HCT116 (cell line): Measurements from ENCODE around the gene NPTX1. TPM values are rescaled to one million over a fixed set of nuclear protein-coding genes. Genes with fewer than 3 reads are reported as not detected.

Experiments used
- ATAC-seq: fragments of 200-7000 bp; cut with Tn5 transposase; 2 replicates; pipeline ENCODE4 v1.9.1; 2020; ENCODE audit warnings: mild to moderate bottlenecking, moderate library complexity
- BruUV-seq: library from RNA; stranded (reverse); fragments of 400-500 nt; replicated peaks from 2 replicates; lab custom pipeline; 2021; lab: Mats Ljungman, UMichigan
- CTCF ChIA-PET: fragments of 300-600 bp; sonication (Branson Sonifier 250); formaldehyde crosslinking; loops from one replicate; lab custom pipeline; 2021; ENCODE audit warnings: antibody characterized with exemption; lab: Charles Lee
- POLR2A ChIA-PET: fragments of 300-600, 350-600 bp; sonication (Branson Sonifier 250); formaldehyde crosslinking; loops from one replicate; lab custom pipeline; 2021; ENCODE audit warnings: antibody characterized with exemption; lab: Charles Lee
- RAD21 ChIA-PET, 2 experiments: fragments of 300-600 bp; sonication (Branson Sonifier 250); formaldehyde crosslinking; loops; one replicate each; lab custom pipeline; 2023; ENCODE audit warnings: low total read pairs in 2 of 2; ENCODE audit not compliant: uncharacterized antibody in 2 of 2, unreplicated experiment in 2 of 2, low non-redundant PET in 1 of 2; lab: Charles Lee
- DNase-seq: peaks from one replicate; pipeline ENCODE4 v3.0.0-alpha.2; 2010; ENCODE audit warnings: low read depth, low spot score
- H2AFZ ChIP-seq: fragments of 200-600 bp; shearing (Covaris generic), sonication (generic); 2 replicates; pipeline ENCODE4 v1.6.1; 2017; ENCODE audit warnings: low read depth, mixed run types, mixed read lengths, antibody characterized with exemption, low read length; ENCODE audit not compliant: poor library complexity, severe bottlenecking
- H3K27ac ChIP-seq: 2 replicates; pipeline ENCODE4 v1.5.1; 2012; ENCODE audit warnings: low read depth, low read length
- H3K27me3 ChIP-seq: fragments of 200-600 bp; sonication (generic); 2 replicates; pipeline ENCODE4 v1.6.1; 2016; ENCODE audit warnings: mixed run types, low read length, mixed read lengths; ENCODE audit not compliant: insufficient read depth
- H3K36me3 ChIP-seq, 2 experiments: fragments of 200-500 bp in 1 of 2; fragments of 200-600 bp in 1 of 2; sonication (Bioruptor generic) in 1 of 2; sonication (generic) in 1 of 2; 2 replicates each; pipeline versions ENCODE4 v1.5.1 to v1.6.1; 2014 to 2016; ENCODE audit warnings: low read length in 2 of 2, inconsistent platforms in 1 of 2, mixed read lengths in 1 of 2, mixed run types in 1 of 2; ENCODE audit not compliant: insufficient read depth in 2 of 2, control insufficient read depth in 1 of 2
- H3K4me1 ChIP-seq, 2 experiments: fragments of 200-600 bp in 1 of 2; sonication (generic) in 1 of 2; 2 replicates each; pipeline versions ENCODE4 v1.5.1 to v1.6.1; 2012 to 2017; ENCODE audit warnings: low read length in 2 of 2, inconsistent platforms in 1 of 2, mild to moderate bottlenecking in 1 of 2, mixed read lengths in 1 of 2, mixed run types in 1 of 2, moderate library complexity in 1 of 2; ENCODE audit not compliant: insufficient read depth in 2 of 2, control insufficient read depth in 1 of 2
- H3K4me2 ChIP-seq: fragments of 200-600 bp; sonication (generic); 2 replicates; pipeline ENCODE4 v1.6.1; 2017; ENCODE audit warnings: mixed run types, low read length, mixed read lengths
- H3K4me3 ChIP-seq, 2 experiments: fragments of 200-600 bp in 1 of 2; sonication (generic) in 1 of 2; replicated peaks in 1 of 2; 2 replicates each; pipeline ENCODE4 v1.5.1; 2011 to 2016; ENCODE audit warnings: low read length in 2 of 2, control low read depth in 1 of 2, low read depth in 1 of 2, mild to moderate bottlenecking in 1 of 2, mixed read lengths in 1 of 2, mixed run types in 1 of 2
- H3K79me2 ChIP-seq: fragments of 200-600 bp; sonication (generic); 2 replicates; pipeline ENCODE4 v1.6.1; 2017; ENCODE audit warnings: mild to moderate bottlenecking, mixed run types, low read length, moderate library complexity, mixed read lengths; ENCODE audit not compliant: insufficient read depth
- H3K9ac ChIP-seq: fragments of 200-600 bp; sonication (generic); 2 replicates; pipeline ENCODE4 v1.6.1; 2016; ENCODE audit warnings: low read length, mixed read lengths
- H3K9me2 ChIP-seq: fragments of 200-600 bp; sonication (generic), shearing (Covaris generic); 2 replicates; pipeline ENCODE4 v1.6.1; 2017; ENCODE audit warnings: mixed run types, mild to moderate bottlenecking, moderate library complexity; ENCODE audit not compliant: insufficient read depth
- H3K9me3 ChIP-seq, 2 experiments: fragments of 200-500 bp in 1 of 2; fragments of 200-600 bp in 1 of 2; sonication (Bioruptor generic) in 1 of 2; sonication (generic) in 1 of 2; 2 replicates each; pipeline ENCODE4 v1.6.1; 2014 to 2017; ENCODE audit warnings: low read length in 2 of 2, mixed read lengths in 2 of 2, inconsistent platforms in 1 of 2, low read depth in 1 of 2, mild to moderate bottlenecking in 1 of 2, mixed run types in 1 of 2, moderate library complexity in 1 of 2; ENCODE audit not compliant: control insufficient read depth in 1 of 2, insufficient read depth in 1 of 2
- H4K20me1 ChIP-seq: fragments of 200-600 bp; sonication (generic), shearing (Covaris generic); 2 replicates; pipeline ENCODE4 v1.6.1; 2017; ENCODE audit warnings: mixed run types, mild to moderate bottlenecking, moderate library complexity; ENCODE audit not compliant: insufficient read depth
- EZH2phosphoT487 ChIP-seq: fragments of 200-600 bp; IDR thresholded peaks from 2 replicates; pipeline ENCODE4 v1.6.1; 2018; ENCODE audit warnings: antibody characterized with exemption, borderline replicate concordance
- FOSL1 ChIP-seq: IDR thresholded peaks from 2 replicates; pipeline ENCODE4 v1.6.1; 2012; ENCODE audit warnings: low read depth
- ZNF274 ChIP-seq: fragments of 200-500 bp; sonication (Bioruptor generic); IDR thresholded peaks from 2 replicates; pipeline ENCODE4 v1.6.1; 2014; ENCODE audit warnings: mild to moderate bottlenecking, low read depth, low read length, inconsistent platforms
- intact Hi-C: fragments of 100-400 bp; cut with micrococcal nuclease; formaldehyde crosslinking; loops from 2 replicates; pipeline ENCODE4 v1.10.0; 2022
- total RNA-seq: library from RNA; stranded (reverse); gene quantifications from one replicate; pipeline ENCODE4 v1.2.1, GENCODE V29; 2021; ENCODE audit not compliant: unreplicated experiment

Gene NPTX1
- total RNA-seq, 1 experiment from 2014 or later = 0.15 TPM

DNA sequence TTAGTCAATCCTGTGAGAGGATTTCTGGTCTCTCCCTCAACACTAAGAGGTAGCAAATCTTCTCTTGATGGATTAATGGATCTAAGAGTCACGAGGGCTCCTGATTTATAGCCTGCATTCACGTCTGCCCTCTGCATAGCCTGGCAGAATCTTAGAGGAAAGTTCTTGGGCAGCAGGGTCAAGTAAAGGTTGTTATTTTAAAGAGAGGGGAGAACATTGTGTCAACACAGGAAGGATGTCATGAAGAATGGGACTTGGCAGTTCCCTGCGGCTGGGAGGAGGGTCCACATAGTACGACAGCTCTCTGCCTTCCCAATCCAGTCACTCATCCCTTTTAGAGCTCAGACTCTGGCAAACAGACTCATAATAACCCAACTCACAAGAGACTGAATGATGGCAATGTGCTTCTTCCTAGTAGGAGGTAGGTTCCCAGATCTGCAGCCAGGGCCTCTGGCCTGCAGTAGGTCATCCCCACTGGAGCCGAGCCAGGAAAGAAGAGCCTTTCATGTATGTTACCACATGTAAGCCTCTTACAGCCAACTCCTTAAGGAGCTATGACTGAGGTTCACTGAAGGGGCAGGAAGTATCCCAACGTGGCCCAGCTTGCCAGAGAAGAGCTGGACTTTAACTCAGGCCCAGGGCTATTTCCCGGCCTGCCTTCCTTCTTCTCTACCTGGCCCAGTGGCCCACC, 42.8 kb upstream of the NPTX1 start:
- no peaks in the 10 kb centered on the region for H3K27me3 ChIP-seq
- H3K79me2 ChIP-seq = no peaks in the 10 kb centered on the region
- intact Hi-C loops = no loop called here
- no peaks in the 10 kb centered on the region for H3K9me2 ChIP-seq
- ChIA-PET CTCF (no interaction called here), POLR2A (no interaction called here), RAD21 (no interaction called here)
- no peaks in the 10 kb centered on the region for H3K36me3 ChIP-seq
- H4K20me1 ChIP-seq = no peaks in the 10 kb centered on the region
- H3K4me2 ChIP-seq = no peak overlapping the region
- no peak overlapping the region for H3K4me3 ChIP-seq
- H3K4me1 ChIP-seq = no peaks in the 10 kb centered on the region
- peaks cover 0 to 6% of the 10 kb centered on the region in 2 experiments; a peak in 1 of 4 replicates for H3K9me3 ChIP-seq
- DNase-seq (no peak), ATAC-seq (no peak)
- H3K27ac ChIP-seq = no peak overlapping the region
- BruUV-seq = no TSS peak
- TF ChIP-seq ZNF274 = no peak
- TF ChIP-seq FOSL1 = no peak
- no peak overlapping the region for H2AFZ ChIP-seq
- H3K9ac ChIP-seq = no peak overlapping the region

- Histone ChIP-seq H3K4me1 (no peaks in the 10 kb centered on the region), H3K27me3 (no peaks in the 10 kb centered on the region), H3K36me3 (no peaks in the 10 kb centered on the region), H4K20me1 (no peaks in the 10 kb centered on the region), H3K79me2 (no peaks in the 10 kb centered on the region), H3K9me2 (no peaks in the 10 kb centered on the region), H3K9me3 (peaks cover 0 to 6% of the 10 kb centered on the region in 2 experiments; a peak in 1 of 4 replicates), H3K4me2 (no peak overlapping the region), H2AFZ (no peak overlapping the region), H3K9ac (no peak overlapping the region), H3K27ac (no peak overlapping the region), H3K4me3 (no peak overlapping the region)
- intact Hi-C loops = no loop called here
- ChIA-PET CTCF (no interaction called here), POLR2A (no interaction called here), RAD21 (no interaction called here)
- no peak for TF ChIP-seq ZNF274
- no peak for TF ChIP-seq EZH2phosphoT487
- DNase-seq (no peak), ATAC-seq (no peak)
- BruUV-seq = no TSS peak
These were observed 42.0 kb upstream of the NPTX1 start for GRCh38 chr17:80518392-80518791.
